Coronary artery (tissue), 2 donors: ENCODE data around the gene SLC2A4RG.

ENCODE experiments used
- DNase-seq: peaks from one replicate; pipeline ENCODE4 v3.0.0-alpha.2; 2017; ENCODE audit warnings: low spot score
- H3K27ac ChIP-seq, 2 donors: fragments of 200-600 bp; sonication (generic); one replicate each; pipeline ENCODE4 v1.5.1; 2016 to 2019
- H3K4me3 ChIP-seq: fragments of 200-600 bp; sonication (generic); 2 replicates; pipeline ENCODE4 v1.5.1; 2016; ENCODE audit warnings: mild to moderate bottlenecking, moderate library complexity
- TF ChIP-seq, protein P1 (sequence below): fragments of 200-600 bp; sonication (generic); IDR thresholded peaks from one replicate; pipeline ENCODE4 v1.5.1; 2019; ENCODE audit warnings: antibody characterized with exemption

The SLC2A4RG gene

GRCh38 chr20:63754008-63754407 is 14.4 kb downstream of the SLC2A4RG start:
- TF ChIP-seq, protein P1, sequence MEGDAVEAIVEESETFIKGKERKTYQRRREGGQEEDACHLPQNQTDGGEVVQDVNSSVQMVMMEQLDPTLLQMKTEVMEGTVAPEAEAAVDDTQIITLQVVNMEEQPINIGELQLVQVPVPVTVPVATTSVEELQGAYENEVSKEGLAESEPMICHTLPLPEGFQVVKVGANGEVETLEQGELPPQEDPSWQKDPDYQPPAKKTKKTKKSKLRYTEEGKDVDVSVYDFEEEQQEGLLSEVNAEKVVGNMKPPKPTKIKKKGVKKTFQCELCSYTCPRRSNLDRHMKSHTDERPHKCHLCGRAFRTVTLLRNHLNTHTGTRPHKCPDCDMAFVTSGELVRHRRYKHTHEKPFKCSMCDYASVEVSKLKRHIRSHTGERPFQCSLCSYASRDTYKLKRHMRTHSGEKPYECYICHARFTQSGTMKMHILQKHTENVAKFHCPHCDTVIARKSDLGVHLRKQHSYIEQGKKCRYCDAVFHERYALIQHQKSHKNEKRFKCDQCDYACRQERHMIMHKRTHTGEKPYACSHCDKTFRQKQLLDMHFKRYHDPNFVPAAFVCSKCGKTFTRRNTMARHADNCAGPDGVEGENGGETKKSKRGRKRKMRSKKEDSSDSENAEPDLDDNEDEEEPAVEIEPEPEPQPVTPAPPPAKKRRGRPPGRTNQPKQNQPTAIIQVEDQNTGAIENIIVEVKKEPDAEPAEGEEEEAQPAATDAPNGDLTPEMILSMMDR: no peak
- no peak overlapping the region for H3K27ac ChIP-seq
- no peak for DNase-seq
- H3K4me3 ChIP-seq: no peak overlapping the region

DNA sequence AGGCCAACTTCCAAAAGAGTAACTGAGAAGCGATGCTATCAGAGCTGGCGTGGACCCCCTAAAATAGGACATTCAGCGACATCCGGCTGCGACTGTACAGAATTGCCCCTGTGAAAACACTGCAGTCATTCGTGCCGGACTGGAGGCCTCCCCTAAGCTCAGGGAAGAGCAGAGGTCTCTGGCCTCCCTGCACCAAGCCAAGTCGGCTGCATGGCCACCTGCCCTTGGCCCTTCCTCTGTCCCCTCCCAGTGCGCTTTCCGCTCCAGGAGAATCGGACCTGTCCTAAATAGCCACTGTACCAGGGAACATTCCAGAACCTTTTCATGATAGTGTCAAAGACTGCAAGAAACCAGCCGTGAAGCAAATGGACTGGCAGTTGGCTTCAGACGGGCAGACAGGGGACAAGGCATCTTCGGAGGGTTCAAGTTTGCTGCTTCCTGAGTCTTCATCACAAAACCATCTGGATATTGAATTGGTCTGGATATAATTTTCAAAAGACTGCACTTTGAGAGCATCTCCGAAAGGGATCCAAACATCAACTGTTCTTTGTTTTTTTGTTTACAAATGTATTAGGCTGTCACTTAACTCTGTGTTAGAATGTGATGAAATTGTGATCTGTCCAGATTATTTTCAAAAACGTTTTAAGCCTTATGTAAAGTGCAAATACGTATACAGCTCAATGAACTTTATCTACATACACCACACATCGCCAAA is 16.5 kb downstream of the SLC2A4RG start:
- TF ChIP-seq, protein P1: no peak
- H3K27ac ChIP-seq: no peak overlapping the region
- DNase-seq: no peak
- no peak overlapping the region for H3K4me3 ChIP-seq

DNA sequence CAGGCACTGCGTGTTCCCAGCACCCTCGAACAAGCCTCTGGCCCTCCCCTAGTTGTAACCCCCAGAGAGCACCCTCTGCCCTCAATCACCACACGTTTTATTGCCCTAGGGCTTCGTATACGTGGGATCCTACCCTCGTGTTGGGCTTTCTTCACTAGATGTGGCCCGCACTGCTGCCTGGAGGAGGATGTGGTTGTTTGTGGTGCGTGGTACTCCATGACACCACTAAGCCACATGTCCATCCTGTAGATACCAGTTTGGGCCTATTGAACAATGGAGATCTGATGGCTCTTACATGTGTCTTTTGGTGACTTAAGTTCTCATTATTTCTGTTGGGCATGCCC is 17.0 kb downstream of the SLC2A4RG start:
- H3K27ac ChIP-seq: no peak overlapping the region
- H3K4me3 ChIP-seq: no peak overlapping the region
- TF ChIP-seq, protein P1: no peak
- no peak for DNase-seq

- no peak for DNase-seq
- TF ChIP-seq, protein P1: no peak
- Histone ChIP-seq H3K4me3 (no peak overlapping the region), H3K27ac (no peak overlapping the region)
Measured at GRCh38 chr20:63758152-63758551, 18.6 kb downstream of the SLC2A4RG start.

DNA sequence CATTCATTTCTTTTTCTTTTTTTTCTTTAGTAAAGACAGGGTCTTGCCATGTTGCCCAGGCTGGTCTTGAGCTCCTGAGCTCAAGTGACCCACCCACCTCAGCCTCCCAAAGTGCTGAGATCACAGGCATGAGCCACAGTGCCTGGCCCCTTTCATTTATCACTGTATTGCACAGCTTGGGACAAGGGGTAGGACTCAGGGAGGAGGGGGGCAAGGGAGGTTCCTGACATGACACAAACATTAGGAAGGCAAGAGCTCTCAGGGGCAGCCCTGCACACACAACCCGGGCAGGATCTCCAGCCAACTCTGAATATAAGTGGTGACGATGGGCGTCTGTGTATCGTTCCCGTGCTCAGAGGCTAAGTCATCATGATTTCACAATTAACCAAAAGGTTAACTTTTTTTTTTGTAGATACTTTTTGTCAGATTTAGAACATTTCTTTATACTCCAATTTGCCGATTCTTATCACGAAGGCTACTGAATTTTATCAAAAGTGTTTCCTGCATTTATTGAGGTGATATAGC is 19.9 kb downstream of the SLC2A4RG start:
- no peak overlapping the region for H3K4me3 ChIP-seq
- DNase-seq: no peak
- H3K27ac ChIP-seq: no peak overlapping the region
- TF ChIP-seq, protein P1: no peak

DNA sequence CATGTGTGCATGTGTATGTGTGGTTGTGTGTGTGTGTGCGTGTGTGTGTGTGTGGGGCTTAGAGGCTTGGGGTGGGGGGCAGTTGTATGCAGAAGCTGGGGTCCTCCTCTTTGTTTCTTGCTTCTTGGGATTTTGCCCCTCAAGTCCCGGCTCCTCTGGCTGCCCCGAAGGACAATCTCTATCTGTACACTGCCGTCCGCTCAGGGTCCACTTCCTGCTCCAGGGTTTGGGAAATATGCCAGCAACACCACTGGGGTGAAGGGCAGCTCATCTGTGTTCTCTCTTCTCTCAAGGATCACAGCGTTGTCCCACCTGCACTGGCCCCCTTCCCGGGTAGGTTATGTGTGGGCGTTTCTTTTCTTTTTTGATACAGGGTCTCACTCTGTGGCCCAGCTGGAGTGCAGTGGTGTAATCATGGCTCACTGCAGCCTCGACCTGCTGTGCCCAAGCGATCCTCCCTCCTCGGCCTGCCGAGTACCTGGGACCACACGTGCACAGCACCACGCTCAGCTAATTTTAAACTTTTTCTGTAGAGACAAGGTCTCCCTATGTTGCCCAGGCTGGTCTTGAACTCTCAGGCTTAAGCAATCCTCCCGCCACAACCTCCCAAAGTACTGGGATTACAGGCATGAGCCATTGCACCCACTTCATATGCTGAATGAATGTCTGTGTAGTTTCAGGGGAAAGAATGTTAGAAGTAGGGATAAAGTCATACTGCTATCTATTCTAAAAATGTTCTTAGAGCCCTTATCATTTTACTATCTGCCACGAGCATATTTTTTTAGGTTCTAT is 25.7 kb downstream of the SLC2A4RG start:
- no peak for DNase-seq
- no peak overlapping the region for H3K27ac ChIP-seq
- TF ChIP-seq, protein P1: no peak
- H3K4me3 ChIP-seq: no peak overlapping the region
